HepG2 (cell line): Measurements from ENCODE around the gene IMPDH2. TPM values are rescaled to one million over a fixed set of nuclear protein-coding genes. Genes with fewer than 3 reads are reported as not detected.

Source experiments
- CCDC6 ChIP-seq: sonication (generic); formaldehyde crosslinking; IDR thresholded peaks from 2 replicates; pipeline ENCODE4 v1.8.1; 2022; ENCODE audit warnings: mild to moderate bottlenecking, missing genetic modification reagents, moderate library complexity
- CREB1 ChIP-seq, 2 experiments: fragments of 450-650 bp in 1 of 2; IDR thresholded peaks; 2 replicates each; pipeline ENCODE4 v1.6.1; 2016 to 2017; ENCODE audit warnings: control low read depth in 1 of 2, mild to moderate bottlenecking in 1 of 2, missing compliant biosample characterization in 1 of 2, missing genetic modification characterization in 1 of 2
- FOXK1 ChIP-seq: sonication (generic); formaldehyde crosslinking; IDR thresholded peaks from 2 replicates; pipeline ENCODE4 v1.4.0; 2020; ENCODE audit warnings: low read depth, missing genetic modification reagents, borderline replicate concordance
- IRF2 ChIP-seq: IDR thresholded peaks from 2 replicates; pipeline ENCODE4 v1.6.1; 2018; ENCODE audit warnings: missing genetic modification reagents, missing compliant biosample characterization
- JUND ChIP-seq: sonication (generic); formaldehyde crosslinking; IDR thresholded peaks from 2 replicates; pipeline ENCODE4 v1.8.0; 2022; ENCODE audit warnings: mild to moderate bottlenecking, missing genetic modification reagents
- LCORL ChIP-seq, 2 experiments: fragments of 450-650 bp in 1 of 2; sonication (generic) in 1 of 2; formaldehyde crosslinking in 1 of 2; IDR thresholded peaks; 2 replicates each; pipeline versions ENCODE4 v1.5.0 to v1.6.1; 2017 to 2020; ENCODE audit warnings: antibody characterized with exemption in 1 of 2, missing genetic modification reagents in 1 of 2
- NFKB2 ChIP-seq: sonication (generic); formaldehyde crosslinking; IDR thresholded peaks from 2 replicates; pipeline ENCODE4 v1.4.0; 2020; ENCODE audit warnings: missing genetic modification reagents, borderline replicate concordance
- TERF1 ChIP-seq: sonication (generic); formaldehyde crosslinking; IDR thresholded peaks from 2 replicates; pipeline ENCODE4 v1.8.0; 2022; ENCODE audit warnings: mild to moderate bottlenecking, missing genetic modification reagents, moderate library complexity
- THYN1 ChIP-seq: sonication (generic); formaldehyde crosslinking; IDR thresholded peaks from 2 replicates; pipeline ENCODE4 v1.8.1; 2023; ENCODE audit warnings: low read depth, mild to moderate bottlenecking, moderate library complexity, missing genetic modification reagents, borderline replicate concordance
- U2AF2 ChIP-seq: fragments of 200-400 bp; formaldehyde crosslinking; IDR thresholded peaks from 2 replicates; pipeline ENCODE4 v1.6.1; 2017; ENCODE audit warnings: low read depth, mild to moderate bottlenecking, low read length
- ZMYM3 ChIP-seq: sonication (generic); formaldehyde crosslinking; IDR thresholded peaks from 2 replicates; pipeline ENCODE4 v1.5.1; 2020; ENCODE audit warnings: mild to moderate bottlenecking, missing genetic modification reagents
- ZNF142 ChIP-seq: sonication (generic); formaldehyde crosslinking; IDR thresholded peaks from 2 replicates; pipeline ENCODE4 v1.4.0; 2020; ENCODE audit warnings: missing genetic modification reagents
- ZNF224 ChIP-seq: sonication (generic); formaldehyde crosslinking; IDR thresholded peaks from 2 replicates; pipeline ENCODE4 v1.5.0; 2020; ENCODE audit warnings: mild to moderate bottlenecking, missing genetic modification reagents
- ZNF251 ChIP-seq: sonication (generic); formaldehyde crosslinking; IDR thresholded peaks from 2 replicates; pipeline ENCODE4 v1.9.0; 2021; ENCODE audit warnings: mild to moderate bottlenecking, missing genetic modification reagents
- ZNF414 ChIP-seq: sonication (generic); formaldehyde crosslinking; IDR thresholded peaks from 2 replicates; pipeline ENCODE4 v1.5.0; 2020; ENCODE audit warnings: missing genetic modification reagents
- ZNF510 ChIP-seq: sonication (generic); formaldehyde crosslinking; IDR thresholded peaks from 2 replicates; pipeline ENCODE4 v1.4.0; 2020; ENCODE audit warnings: low read depth, mild to moderate bottlenecking, missing genetic modification reagents
- ZNF562 ChIP-seq: sonication (generic); formaldehyde crosslinking; IDR thresholded peaks from 2 replicates; pipeline ENCODE4 v1.8.0; 2022; ENCODE audit warnings: missing genetic modification reagents, borderline replicate concordance
- ZNF672 ChIP-seq: sonication (generic); formaldehyde crosslinking; IDR thresholded peaks from 2 replicates; pipeline ENCODE4 v1.8.1; 2022; ENCODE audit warnings: missing genetic modification reagents
- ZNF776 ChIP-seq: sonication (generic); formaldehyde crosslinking; IDR thresholded peaks from 2 replicates; pipeline ENCODE4 v1.4.0; 2020; ENCODE audit warnings: mild to moderate bottlenecking, missing genetic modification reagents
- ZNF777 ChIP-seq: sonication (generic); formaldehyde crosslinking; IDR thresholded peaks from 2 replicates; pipeline ENCODE4 v1.4.0; 2020; ENCODE audit warnings: missing genetic modification reagents
- ZNF841 ChIP-seq: sonication (generic); formaldehyde crosslinking; IDR thresholded peaks from 2 replicates; pipeline ENCODE4 v1.8.1; 2023; ENCODE audit warnings: missing genetic modification reagents, borderline replicate concordance
- polyA plus RNA-seq, 8 experiments: library from polyadenylated mRNA; depleted of rRNA in 3 of 8; stranded (reverse) in 7 of 8; unstranded in 1 of 8; fragments of >200 nt; fragmentation: Illumina TruSeq in 4 of 8; extraction: Trizol in 4 of 8; gene quantifications; 2 replicates each; pipeline versions ENCODE4 v1.2.1 to v1.2.3, GENCODE V29; 2011 to 2016; ENCODE audit warnings: low read depth in 4 of 8, missing spikeins in 1 of 8, mixed read lengths in 1 of 8; ENCODE audit not compliant: insufficient read depth in 1 of 8
- total RNA-seq, 5 experiments: library from RNA; depleted of rRNA; stranded (reverse); fragments of >200 nt; fragmentation: Illumina TruSeq; extraction: Trizol; gene quantifications; 2 replicates each; pipeline ENCODE4 v1.2.3, GENCODE V29; 2016; ENCODE audit warnings: low read depth in 1 of 5

Gene IMPDH2
- total and polyA plus RNA-seq, 2 of the 13 experiments (the other 11 are each of a cell fraction or from before 2014, with no cell fraction given) = 248 to 260 TPM

- TF ChIP-seq LCORL (IDR thresholded peaks at IDR 0.05) (no peak), LCORL (CRISPR knock-in tag; IDR thresholded peaks at IDR 0.05) (peak; percentile 56; the same call in 1 of the 2 replicates), ZNF776 (CRISPR knock-in tag) (peak; percentile 81; the same call in 1 of the 2 replicates), FOXK1 (CRISPR knock-in tag) (peak; percentile 52; the same call in 1 of the 2 replicates), ZNF224 (CRISPR knock-in tag) (no peak), CCDC6 (CRISPR knock-in tag) (peak; percentile 66; the same call in 1 of the 2 replicates), U2AF2 (no peak), ZNF414 (peak; percentile 72), ZNF777 (peak; percentile 51; the same call in 1 of the 2 replicates), NFKB2 (CRISPR knock-in tag) (no peak; the same call in 1 of the 2 replicates), IRF2 (CRISPR knock-in tag) (no peak), ZNF510 (CRISPR knock-in tag) (0 out of 2 replicates have a peak, but pooled peaks have one; percentile 29), ZNF251 (peak; percentile 74; the same call in 1 of the 2 replicates), ZNF142 (CRISPR knock-in tag) (peak; percentile 96), THYN1 (CRISPR knock-in tag) (peak; percentile 71; the same call in 1 of the 2 replicates), ZMYM3 (CRISPR knock-in tag) (0 out of 2 replicates have a peak, but pooled peaks have one; percentile 20), TERF1 (CRISPR knock-in tag) (no peak), CREB1 (IDR thresholded peaks at IDR 0.05) (peak; percentile 83), CREB1 (CRISPR knock-in tag; IDR thresholded peaks at IDR 0.05) (peak; percentile 82), ZNF841 (CRISPR knock-in tag) (peak; percentile 45; the same call in 1 of the 2 replicates), ZNF562 (0 out of 2 replicates have a peak, but pooled peaks have one; percentile 43), JUND (CRISPR knock-in tag) (peak; percentile 54; the same call in 1 of the 2 replicates), ZNF672 (no peak)
Observed at GRCh38 chr3:49007068-49007770, 22.0 kb downstream of the IMPDH2 start, which contains the start of gene WDR6 (continued).
